ENCODE results near the gene SLC38A10. TPM values are rescaled to one million over a fixed set of nuclear protein-coding genes. Genes with fewer than 3 reads are reported as not detected.

SLC38A10 gene
- polyA plus RNA-seq, 1 donor (not counting 4 experiments of a cell fraction or from before 2014, with no cell fraction given) = 16.8 TPM

GRCh38 chr17:81239714-81240555 lies 55.2 kb downstream of the SLC38A10 start:
- dilution Hi-C loops (cut with MboI; ENCODE audit: extremely low pct_ligation_motif_present, low sequenced_read_pairs) = no loop called here
- Histone ChIP-seq H3K79me2 (ENCODE audit: control insufficient read depth, insufficient read depth, low read length) (peaks cover 35% of the 10 kb centered on the region), H3K9ac (ENCODE audit: control insufficient read depth, extremely low read depth, insufficient read depth, low read length) (peak overlapping the region; percentile 92), H3K9me3 (ENCODE audit: control insufficient read depth, low read depth, low read length) (no peaks in the 10 kb centered on the region), H4K20me1 (ENCODE audit: control insufficient read depth, extremely low read depth, insufficient read depth, low read length) (no peaks in the 10 kb centered on the region), H3K36me3 (ENCODE audit: control insufficient read depth in 2 of 2, extremely low read depth in 1 of 2, insufficient read depth in 2 of 2, low read length in 2 of 2) (peaks cover 6% of the 10 kb centered on the region in 2 experiments), H3K9me1 (ENCODE audit: control insufficient read depth, extremely low read depth, insufficient read depth, low read length) (no peaks in the 10 kb centered on the region), H3K4me2 (ENCODE audit: control insufficient read depth, extremely low read depth, insufficient read depth, low read depth, low read length) (peak overlapping the region; percentile 96), H3K4me1 (ENCODE audit: control insufficient read depth, extremely low read depth, insufficient read depth, low read length) (peaks cover 19% of the 10 kb centered on the region), H3K4me3 (ENCODE audit: control insufficient read depth in 2 of 3, extremely low read depth in 1 of 3, insufficient read depth in 2 of 3, low read depth in 1 of 3, low read length in 3 of 3) (peak overlapping the region; percentile 90 to 96 (median 90)), H2AFZ (ENCODE audit: control insufficient read depth, low read length) (no peak overlapping the region), H3K27ac (ENCODE audit: control insufficient read depth, insufficient read depth, low read length) (peak overlapping the region; percentile 87), H3K27me3 (ENCODE audit: control insufficient read depth, extremely low read depth, insufficient read depth, low read length) (no peaks in the 10 kb centered on the region)
- TF ChIP-seq EZH2 (IDR thresholded peaks at IDR 0.05; ENCODE audit: low read length) = no peak
- TF ChIP-seq CTCF (optimal IDR thresholded peaks at IDR 0.05 in 1 of 3, IDR thresholded peaks at IDR 0.05 in 1 of 3, conservative IDR thresholded peaks at IDR 0.05 in 1 of 3; ENCODE audit: extremely low read depth in 1 of 3, insufficient read depth in 2 of 3, low read length in 3 of 3) = no peak
- DNase-seq (ENCODE audit: low read depth, low spot score) (peak; percentile 33), FAIRE-seq (no peak)

GRCh38 chr17:81238815-81239713 lies 56.0 kb downstream of the SLC38A10 start, which contains the start of the genes NDUFAF8 and TEPSIN:
TSS of gene NDUFAF8 (plus strand) at chr17:81239318. CDS start at chr17:81239364, 46 bp downstream.
TSS of gene TEPSIN (minus strand) at chr17:81239055. CDS start at chr17:81239033, 22 bp downstream.
- peak within 1 kb of the TSS; percentile 92 for H3K9ac ChIP-seq (ENCODE audit: control insufficient read depth, extremely low read depth, insufficient read depth, low read length)
- peaks cover 6% of the 10 kb centered on the region in 2 experiments for H3K36me3 ChIP-seq (ENCODE audit: control insufficient read depth in 2 of 2, extremely low read depth in 1 of 2, insufficient read depth in 2 of 2, low read length in 2 of 2)
- H3K9me1 ChIP-seq (ENCODE audit: control insufficient read depth, extremely low read depth, insufficient read depth, low read length) = no peaks in the 10 kb centered on the region
- dilution Hi-C loops (cut with MboI; ENCODE audit: extremely low pct_ligation_motif_present, low sequenced_read_pairs) = no loop called here
- H3K9me3 ChIP-seq (ENCODE audit: control insufficient read depth, low read depth, low read length) = no peaks in the 10 kb centered on the region
- peaks cover 19% of the 10 kb centered on the region for H3K4me1 ChIP-seq (ENCODE audit: control insufficient read depth, extremely low read depth, insufficient read depth, low read length)
- FAIRE-seq (peak; percentile 94), DNase-seq (ENCODE audit: low read depth, low spot score) (peak; percentile 96)
- no peaks in the 10 kb centered on the region for H4K20me1 ChIP-seq (ENCODE audit: control insufficient read depth, extremely low read depth, insufficient read depth, low read length)
- peak within 1 kb of the TSS; percentile 87 for H3K27ac ChIP-seq (ENCODE audit: control insufficient read depth, insufficient read depth, low read length)
- peaks cover 35% of the 10 kb centered on the region for H3K79me2 ChIP-seq (ENCODE audit: control insufficient read depth, insufficient read depth, low read length)
- TF ChIP-seq EZH2 (IDR thresholded peaks at IDR 0.05; ENCODE audit: low read length) (no peak), CTCF (optimal IDR thresholded peaks at IDR 0.05 in 1 of 3, IDR thresholded peaks at IDR 0.05 in 1 of 3, conservative IDR thresholded peaks at IDR 0.05 in 1 of 3; ENCODE audit: extremely low read depth in 1 of 3, insufficient read depth in 2 of 3, low read length in 3 of 3) (no peak)
- H3K4me3 ChIP-seq (ENCODE audit: control insufficient read depth in 2 of 3, extremely low read depth in 1 of 3, insufficient read depth in 2 of 3, low read depth in 1 of 3, low read length in 3 of 3) = peak within 1 kb of the TSS; percentile 90 to 96 (median 90)
- peak within 1 kb of the TSS; percentile 98 for H3K4me2 ChIP-seq (ENCODE audit: control insufficient read depth, extremely low read depth, insufficient read depth, low read depth, low read length)
- H3K27me3 ChIP-seq (ENCODE audit: control insufficient read depth, extremely low read depth, insufficient read depth, low read length) = no peaks in the 10 kb centered on the region
- peak within 1 kb of the TSS; percentile 72 for H2AFZ ChIP-seq (ENCODE audit: control insufficient read depth, low read length)
